GM19467 (cell line): ENCODE results near the gene NME7.
"Not testable (repeated sequence)": the region's sequence is repeated elsewhere in the genome, so short reads cannot be mapped to it uniquely, and the experiment has no call there.

ENCODE experiments used
- ATAC-seq: cut with Tn5 transposase; IDR thresholded peaks from one replicate; pipeline ENCODE4 v1.9.1; 2021; ENCODE audit warnings: mild to moderate bottlenecking, moderate library complexity; ENCODE audit not compliant: unreplicated experiment

Gene NME7

DNA sequence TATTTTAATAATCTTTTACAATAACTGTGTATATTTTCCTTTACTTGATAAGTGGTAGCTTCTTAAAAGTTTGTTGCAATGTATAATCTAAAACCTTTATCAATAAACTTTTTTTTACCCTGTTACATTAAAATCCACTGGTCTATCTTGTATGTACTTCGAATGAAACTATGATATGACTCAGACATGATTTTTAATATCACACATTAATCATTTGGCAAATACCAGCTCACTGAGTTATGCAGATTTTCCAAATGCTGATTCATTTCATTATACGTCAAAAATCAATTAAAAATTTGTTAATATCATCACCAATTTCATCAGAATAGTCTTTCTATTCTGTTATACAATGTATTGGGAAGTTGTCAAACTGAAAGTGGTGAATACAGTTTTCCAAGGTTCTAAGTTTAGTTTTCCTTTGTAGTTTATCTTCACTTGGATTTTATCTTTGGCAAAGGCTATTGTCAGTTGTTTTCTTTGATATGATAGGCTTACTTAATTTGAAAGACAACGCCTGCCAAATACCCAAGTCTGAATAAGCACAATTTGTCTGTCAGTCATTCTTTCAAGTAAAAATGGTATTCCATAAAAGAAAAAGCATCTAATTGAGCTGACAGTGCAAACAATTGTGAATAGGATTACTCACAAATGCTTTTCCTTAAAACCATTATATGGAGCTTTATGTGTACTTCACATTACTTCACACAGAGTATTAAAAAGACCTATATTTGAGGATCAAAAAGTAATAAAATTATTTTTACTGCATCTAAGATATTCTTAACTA is 127.0 kb downstream of the NME7 start:
- no peak for ATAC-seq

DNA sequence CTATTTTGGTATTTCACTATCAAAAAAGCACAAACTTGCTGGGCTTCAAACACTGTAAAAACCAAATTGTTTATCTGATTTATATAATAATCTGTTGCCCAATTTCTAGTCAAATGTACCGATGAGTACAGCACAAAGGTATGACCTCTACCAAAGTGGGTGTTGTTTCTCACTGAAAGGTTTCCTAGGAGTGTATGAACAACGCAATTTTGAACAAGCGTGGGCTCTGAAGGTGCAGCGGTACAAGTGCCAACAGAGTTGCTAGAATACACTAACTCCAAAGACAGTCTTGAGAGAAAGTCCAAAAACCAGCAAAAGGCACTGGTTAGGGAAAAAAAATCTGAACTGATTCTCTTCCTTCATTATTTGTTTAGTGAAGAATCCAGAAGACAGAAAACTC is 130.7 kb downstream of the NME7 start:
- ATAC-seq = no peak

DNA sequence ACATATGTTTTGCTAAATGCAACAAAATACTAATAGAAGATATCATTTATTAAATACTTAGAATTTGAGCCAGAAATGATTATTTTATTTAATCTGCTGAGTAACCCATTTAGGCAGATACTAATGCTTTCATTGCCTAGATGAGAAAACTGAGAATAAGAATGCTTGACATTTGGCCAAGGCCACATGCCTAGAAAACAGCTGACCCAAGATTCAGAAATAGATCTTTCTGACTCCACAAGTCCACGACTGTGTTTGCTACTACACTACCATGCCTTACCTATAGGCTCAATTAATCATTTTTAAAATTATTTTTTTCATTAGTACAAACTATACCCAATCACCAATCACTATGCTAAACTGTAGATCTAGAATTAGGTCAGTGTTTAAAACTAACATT is 131.5 kb downstream of the NME7 start:
- ATAC-seq = no peak

DNA sequence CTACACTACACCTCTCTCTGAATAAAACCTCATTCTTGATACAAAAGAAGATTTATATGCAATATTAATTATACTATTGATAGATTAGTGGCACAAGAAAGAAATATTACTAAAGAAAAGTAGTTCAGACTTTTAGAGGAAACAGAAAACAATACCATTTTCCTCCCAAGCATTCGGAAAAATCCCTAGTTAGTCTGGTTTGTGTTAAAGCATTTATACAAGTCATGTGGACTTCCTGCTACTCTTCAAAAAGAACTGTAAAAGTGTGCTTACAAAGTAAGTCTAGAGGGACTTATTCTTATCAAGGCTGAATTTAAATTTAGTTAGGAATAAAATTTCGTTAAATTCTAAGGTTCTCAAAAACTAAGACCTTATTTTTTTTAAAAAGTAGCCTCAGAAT is 132.0 kb downstream of the NME7 start:
- no peak for ATAC-seq

DNA sequence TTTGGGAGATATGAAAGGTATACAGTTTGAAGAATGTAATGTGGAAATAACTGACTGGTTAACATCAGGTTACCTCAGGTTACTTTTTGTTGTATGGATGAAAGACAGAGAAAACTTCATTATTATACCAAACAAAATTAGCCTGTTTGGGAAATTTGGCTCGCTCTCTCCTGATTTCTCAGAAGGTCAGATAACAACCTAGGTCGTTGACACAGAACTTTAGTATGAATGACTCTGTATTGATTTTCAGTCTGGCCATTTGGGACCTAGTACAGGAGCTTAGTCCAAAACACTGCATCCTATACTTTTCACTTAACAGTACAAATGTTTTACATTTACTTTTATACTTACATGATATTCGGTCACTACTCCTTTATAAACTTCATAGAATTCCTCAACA is 132.8 kb downstream of the NME7 start:
- no peak for ATAC-seq

DNA sequence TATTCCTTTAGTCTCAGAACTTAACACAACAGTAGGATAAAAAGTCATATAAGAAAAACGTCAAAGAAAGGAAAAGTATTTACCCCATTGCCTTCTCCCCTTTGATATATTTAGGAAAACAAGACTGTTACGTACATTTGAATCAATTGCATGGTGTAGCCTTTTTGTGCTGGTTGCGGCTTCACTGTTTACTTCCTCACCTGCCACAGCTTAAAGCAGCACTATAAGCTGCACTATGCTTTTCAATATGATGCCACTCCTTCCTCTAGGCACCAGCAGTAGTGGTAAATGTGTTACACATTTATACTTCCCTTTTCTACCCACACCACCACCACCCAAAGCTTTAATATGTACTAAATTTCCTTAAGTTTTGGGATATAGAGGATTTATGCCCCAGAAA is 150.0 kb downstream of the NME7 start:
- ATAC-seq = no peak

DNA sequence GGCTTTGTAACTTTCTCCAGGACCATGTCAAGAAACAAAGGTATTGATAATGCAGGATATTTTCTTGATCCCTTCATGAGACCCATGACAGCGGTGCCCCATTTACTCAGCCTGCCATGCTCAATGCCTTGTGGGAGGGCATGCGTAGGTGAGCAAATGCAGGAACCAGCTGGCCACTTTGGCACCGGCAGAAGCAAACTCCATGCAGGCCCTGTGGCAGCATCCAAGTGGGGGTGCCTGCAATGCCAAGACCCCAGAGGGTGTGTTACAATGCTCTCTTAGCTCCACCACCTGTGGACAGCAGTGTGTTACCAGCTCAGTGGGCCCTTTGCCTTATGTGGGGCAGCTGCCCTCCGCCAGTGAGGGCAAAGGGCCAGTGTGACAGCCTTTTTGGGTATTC is 153.0 kb downstream of the NME7 start:
- ATAC-seq = no peak

DNA sequence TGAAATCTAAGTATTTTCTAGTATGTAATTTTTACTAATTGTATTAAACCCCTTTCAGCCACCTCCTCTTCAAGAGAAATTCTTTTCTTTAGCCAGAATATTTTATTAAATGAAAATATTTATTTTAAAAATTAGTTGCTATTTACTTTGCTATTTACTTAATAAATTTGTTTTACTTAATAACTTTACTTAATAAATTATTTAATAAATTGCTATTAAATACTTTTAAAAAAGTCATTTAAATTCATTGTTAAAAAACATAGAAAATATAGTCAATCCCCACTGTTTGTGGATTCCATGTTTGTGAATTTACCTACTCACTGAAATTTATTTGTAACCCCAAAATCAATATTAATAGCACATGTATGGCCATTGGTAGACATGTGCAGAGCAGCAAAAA is 155.5 kb downstream of the NME7 start:
- no peak for ATAC-seq

DNA sequence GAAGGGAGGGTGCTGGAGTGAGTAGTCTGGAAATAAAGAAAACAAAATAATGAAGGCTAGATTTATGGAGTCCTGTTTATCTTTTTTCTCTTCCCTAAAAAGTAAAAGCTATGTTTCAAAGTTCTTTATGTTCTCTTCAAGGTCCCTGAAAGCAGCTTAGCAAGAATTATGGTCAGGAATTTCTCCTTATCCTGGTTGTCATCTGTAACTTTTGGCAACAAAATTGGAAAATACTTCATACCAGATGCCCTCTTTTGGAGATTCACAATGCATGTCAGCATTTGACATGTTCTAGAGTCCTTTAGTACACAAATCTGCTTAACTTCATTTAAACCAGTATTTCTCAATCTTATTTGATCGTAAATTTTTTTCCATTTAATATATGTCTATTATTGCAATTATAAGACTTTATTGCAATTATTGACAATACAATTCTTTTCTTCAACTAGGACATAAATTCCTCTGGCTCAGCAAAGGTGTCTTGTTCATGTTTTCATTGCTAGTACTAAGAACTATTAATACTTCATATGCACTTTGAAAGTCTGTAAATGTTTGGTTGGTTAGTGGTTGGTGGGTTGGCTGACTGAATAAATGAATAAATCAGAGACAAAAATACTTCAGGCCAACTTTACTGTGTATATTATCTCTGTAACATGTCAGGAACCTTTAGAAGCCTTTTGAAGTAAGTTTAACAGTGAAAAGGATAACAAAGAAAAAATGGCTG is 159.6 kb downstream of the NME7 start:
- ATAC-seq = no peak

DNA sequence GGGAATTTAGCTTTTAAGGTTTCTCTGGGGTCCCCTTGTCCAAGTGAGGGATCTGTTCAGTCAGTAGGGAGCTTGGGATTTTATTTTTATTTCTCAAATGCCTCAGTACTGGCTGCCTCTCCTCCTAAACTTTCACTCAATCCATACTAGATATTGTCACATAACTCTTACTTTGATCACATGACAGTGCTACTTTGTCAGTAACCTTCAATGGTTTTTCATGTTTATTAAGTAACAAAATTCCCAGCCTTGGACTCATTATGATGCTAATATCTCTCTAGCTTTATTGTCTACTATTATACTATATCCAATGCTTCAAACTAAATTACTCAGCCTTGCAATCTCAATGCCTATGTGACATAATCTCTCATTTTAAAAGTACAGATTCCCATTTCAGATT is 163.4 kb downstream of the NME7 start:
- ATAC-seq = no peak

DNA sequence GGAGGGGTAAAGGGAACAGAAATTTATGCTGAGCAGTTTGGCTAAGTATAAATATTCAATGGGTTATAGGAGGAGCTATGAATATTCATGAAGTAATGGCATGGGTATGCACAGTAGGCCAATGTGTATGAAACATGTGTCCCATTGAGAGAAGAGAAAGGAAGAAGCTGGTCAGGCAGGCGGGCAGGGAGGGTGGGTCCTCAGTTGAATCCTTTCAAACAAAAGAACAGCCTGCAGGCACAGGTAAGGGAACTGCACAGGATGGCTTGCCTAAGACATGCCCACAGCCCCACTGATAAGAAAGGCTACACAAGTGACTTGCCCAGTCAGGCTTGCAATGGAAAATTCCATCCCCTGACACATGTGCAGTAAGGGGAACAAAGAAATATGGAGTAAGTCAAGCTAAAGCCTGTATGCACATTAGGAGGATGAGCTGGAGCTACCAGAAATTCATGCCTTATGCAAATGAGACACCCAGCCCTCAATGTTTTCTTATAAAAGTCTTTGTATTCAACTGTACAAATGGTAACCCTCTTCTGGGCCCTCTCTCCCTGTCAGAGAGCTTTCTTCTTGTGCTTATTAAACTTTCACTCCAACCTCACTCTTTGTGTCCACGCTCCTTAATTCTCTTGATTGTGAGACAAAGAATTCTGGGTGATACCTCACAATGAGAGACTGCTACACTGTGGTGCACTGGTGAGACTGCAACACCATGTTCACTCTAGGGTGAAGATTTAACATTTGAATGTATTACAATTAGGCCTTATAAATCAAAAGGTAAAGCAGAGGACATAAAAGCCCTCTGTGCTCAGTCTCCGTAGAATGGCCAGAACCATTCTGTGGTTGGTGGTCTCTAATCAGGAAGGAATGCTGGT is 164.6 kb downstream of the NME7 start:
- no peak for ATAC-seq

DNA sequence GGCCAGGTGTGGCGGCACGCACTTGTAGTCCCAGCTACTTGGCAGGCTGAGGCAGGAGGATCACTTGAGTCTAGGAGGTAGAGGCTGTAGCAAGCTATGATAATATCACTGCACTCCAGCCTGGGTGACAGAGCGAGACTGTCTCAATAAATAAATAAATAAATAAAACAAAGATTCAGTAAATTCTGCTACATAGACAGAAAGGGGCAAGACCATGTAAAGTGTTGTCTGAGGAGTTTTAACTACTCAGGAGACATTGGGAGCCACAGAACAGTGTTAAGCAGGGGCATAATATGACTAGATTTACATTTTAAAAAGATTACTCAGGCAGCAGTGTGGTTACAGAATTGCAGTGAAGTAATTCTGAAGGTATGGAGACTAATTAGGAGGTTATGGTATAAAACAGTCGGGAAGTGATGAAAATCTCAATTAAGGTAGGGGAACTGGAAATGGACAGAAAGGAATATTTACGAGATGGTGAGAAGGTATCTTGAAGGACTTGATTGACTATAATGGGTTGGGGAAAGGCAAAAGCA is 166.4 kb downstream of the NME7 start:
- ATAC-seq = no peak

DNA sequence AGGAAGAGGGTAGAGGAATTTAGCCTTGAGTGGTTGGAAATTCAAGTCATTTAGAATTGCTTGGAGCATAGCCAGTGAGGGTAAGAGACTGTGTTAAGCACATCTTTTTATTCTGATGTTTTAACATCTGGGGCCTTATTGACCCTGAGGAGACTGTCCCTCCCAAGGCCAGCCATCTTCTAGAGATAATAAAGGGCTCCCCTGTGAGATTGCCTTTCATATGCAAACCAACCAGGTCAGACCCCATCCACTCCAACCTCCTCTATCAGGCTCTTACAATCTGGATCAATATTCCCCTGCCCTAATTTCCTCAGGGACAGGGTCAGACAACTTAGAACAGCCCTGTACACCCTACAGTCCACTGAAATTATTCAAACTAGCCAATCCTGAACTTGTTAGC is 167.3 kb downstream of the NME7 start:
- no peak for ATAC-seq

DNA sequence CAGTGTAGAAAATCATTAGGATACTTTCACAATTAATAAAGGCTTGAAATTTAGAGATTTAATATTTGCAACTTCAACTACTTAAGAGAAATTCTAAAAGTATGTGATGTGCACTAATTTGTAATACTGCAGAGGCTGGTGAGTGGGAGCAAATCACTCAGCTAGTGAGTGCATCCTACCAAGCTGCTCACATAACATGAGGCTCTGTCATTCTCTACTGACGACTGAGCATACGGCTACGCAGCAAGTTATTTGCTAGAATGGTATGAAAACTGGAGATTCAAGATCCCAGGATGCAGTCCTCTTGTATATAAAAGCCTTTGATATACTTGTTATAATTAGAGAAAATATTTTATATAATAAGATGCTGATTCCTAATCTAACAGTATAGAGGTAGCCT is 171.0 kb downstream of the NME7 start:
- ATAC-seq = no peak

DNA sequence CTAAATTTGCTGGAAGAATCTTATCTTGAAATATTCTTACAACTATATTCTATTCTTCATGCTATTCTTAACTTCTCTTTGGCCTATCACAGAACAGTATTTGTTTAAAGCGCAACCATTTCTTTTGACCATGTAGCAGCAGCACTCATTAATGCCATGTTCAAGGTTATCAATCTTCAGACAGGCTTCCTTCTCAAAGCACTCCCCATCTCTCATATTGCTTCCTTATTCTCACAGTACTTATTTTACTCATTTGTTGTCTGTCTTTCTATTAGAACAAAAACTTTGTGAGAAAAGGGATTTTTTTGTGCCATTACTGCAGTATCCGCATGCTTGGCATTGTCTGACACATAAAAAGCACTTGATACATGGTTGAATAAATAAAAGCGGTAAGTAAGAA is 171.4 kb downstream of the NME7 start:
- ATAC-seq = no peak

DNA sequence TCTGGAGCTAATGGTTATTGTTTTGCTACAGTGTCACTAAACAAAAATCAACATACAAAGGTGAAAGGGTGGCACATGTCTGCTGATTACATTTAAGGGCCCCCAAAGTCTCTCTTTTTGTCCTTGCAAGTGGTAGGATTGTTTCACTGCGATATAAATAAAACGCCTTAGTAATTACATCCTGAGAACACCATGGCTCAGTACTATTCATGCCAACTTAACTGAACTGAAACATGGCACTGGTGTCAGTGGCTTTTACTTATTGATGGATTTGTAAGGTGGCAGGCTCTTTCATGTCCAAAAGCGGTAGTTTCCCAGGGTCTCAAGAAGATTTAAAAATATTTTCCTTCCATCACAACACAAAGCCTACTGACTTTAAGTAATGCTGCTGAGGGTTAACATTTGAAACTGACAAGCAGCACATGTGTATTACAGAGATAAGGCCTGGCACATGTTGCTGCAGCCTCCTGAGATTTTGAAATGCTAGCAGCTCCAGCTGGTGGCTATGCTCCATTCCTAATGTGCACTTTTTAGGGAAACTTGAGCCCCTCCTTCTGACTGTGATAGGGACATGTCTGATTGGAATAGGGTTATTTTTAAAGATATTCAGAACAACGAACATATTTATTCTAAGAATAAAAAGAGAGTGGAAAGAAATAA is 174.3 kb downstream of the NME7 start:
- ATAC-seq = no peak

DNA sequence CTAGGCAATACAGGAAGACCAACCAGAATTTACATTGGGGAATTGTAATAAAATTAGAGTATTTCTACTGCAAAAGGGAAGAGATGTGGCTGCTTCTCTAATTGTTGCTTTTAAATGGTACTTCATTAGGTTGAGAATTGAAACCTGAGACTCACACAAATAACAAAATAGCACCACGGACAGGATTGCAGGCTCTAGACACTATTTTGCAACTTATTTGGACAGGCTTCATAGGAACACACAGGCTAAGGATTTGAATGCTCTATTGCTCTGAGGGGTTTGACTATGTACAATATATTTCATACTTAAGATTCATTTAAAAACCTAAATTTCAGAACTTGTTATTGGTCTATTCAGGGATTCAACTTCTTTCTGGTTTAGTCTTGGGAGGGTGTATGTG is 181.5 kb downstream of the NME7 start:
- ATAC-seq = no peak

DNA sequence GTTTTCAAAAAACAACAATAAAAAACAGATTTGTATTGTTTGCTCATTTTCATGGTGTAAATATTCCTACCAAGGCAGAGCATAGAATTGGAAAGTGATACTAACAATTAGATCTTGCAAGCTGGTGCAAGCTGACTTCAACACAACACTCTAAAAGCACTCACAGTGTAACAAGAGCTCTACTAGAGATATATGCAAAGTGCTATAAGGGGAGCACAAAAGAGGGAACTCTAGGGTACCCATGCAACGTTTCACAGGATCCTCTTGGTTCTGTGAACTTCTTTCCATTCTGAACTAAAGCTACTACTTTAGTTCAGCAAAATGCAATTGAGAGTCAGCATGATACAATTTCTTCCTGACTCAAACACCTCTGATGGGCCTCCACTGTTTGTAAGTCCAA is 182.8 kb downstream of the NME7 start:
- no peak for ATAC-seq

DNA sequence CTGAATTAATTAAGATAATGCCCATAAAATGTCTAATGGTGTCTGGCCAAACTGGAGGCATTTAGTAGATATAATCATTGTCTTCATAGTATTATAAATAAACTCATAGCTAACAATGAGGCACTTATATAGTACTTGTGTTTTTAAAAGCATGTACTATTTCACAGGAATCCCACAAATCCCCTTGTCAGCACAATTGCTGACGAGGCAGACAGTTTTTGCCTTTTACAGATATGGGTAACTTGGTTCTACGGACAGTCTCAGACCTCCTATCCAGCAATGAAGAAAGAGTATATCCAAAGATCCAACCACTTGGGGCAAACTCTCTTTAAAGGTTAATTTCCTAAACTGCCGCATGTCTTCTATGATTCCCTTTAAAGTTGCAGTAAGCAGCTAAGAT is 187.4 kb downstream of the NME7 start:
- no peak for ATAC-seq

DNA sequence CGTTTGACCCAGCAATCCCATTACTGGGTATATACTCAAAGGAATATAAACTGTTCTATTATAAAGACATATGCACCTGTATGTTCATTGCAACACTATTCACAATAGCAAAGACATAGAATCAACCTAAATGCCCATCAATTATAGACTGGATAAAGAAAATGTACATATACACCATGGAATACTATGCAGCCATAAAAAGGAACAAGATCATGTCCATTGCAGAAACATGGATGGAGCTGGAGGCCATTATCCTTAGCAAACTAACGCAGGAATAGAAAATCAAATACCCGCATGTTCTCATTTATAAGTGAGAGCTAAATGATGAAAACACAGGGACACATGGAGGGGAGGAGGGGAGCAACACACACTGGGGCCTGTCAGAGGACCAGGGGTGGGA is 188.2 kb downstream of the NME7 start:
- not testable (repeated sequence) for ATAC-seq

DNA sequence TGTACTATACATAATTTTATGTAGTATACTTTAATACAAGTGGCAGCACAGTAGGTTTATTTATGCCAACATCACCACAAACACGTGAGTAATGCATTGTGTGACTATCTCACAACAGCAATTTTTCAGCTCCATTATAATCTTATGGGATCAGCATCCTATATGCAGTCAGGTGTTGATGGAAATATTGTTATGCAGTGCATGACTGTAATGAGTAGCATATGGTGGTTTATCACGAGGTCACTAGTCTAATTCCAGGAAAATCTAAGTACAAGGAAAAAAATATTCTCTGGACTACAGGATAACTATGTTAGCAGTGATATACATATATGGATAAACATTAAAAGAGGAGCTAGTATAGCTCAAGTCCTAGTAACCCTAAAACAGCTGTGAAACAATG is 192.1 kb downstream of the NME7 start:
- no peak for ATAC-seq
